AG09309 (cell line): ENCODE results near the gene EIF4EBP2.

Source experiments
- DNase-seq: peaks from one replicate; pipeline ENCODE4 v3.0.0-alpha.2; 2010; ENCODE audit warnings: low read depth
- H3K4me3 ChIP-seq: 2 replicates; pipeline ENCODE4 v1.5.1; 2011; ENCODE audit warnings: mild to moderate bottlenecking, low read depth, low read length, moderate library complexity; ENCODE audit not compliant: control insufficient read depth
- CTCF ChIP-seq: IDR thresholded peaks from 2 replicates; pipeline ENCODE4 v1.5.1; 2011; ENCODE audit warnings: mild to moderate bottlenecking, low read depth, low read length, inconsistent platforms; ENCODE audit not compliant: insufficient read depth, control insufficient read depth; ENCODE audit errors: missing control alignments

EIF4EBP2 gene

GRCh38 chr10:70437721-70438120 lies 33.8 kb downstream of the EIF4EBP2 start:
- no peak for TF ChIP-seq CTCF
- DNase-seq, result no peak
- no peak overlapping the region for H3K4me3 ChIP-seq

DNA sequence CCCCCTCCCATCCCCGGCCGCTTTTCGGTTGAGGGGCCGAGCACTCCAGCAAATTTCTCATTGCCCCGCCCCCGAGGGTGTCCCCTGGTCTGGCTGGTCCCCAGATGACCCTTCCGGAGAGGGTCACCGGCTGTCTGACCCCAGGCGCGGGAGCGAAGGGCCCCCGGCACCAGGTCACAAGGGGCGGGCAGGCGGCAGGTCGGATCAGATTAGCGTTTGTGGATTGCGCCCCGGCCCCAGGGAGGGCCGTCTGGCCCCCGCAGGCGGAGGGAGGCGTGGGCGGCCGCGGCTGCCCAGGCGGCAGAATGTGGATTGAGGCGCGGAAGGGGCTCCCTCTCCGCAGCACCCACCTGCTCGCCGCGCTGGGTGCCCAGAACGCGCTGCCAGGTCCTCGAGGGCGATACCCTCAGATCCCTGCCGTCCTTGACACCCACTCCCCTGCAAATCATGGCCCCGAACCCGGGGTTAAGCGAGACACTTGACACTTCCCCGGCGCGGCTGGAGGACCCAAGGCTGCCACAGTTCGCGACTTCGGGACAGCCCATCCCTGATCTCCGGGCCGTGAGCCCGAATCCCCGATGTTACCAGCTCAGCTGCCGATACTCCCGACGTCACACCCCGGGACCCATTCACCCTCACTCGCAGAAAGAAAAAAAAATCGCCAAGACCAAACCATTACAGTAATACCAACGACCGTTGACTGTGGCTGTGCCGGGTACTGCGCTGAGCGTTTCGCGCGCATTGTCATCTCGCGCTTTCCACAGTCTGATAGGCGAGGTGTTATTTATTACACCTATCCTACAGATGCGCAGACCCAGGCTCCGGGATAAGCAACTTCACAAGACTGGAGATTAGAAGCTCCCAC lies 36.6 kb downstream of the EIF4EBP2 start:
- TF ChIP-seq CTCF, result no peak
- no peak overlapping the region; the same call in none of the 2 replicates for H3K4me3 ChIP-seq
- no peak for DNase-seq

DNA sequence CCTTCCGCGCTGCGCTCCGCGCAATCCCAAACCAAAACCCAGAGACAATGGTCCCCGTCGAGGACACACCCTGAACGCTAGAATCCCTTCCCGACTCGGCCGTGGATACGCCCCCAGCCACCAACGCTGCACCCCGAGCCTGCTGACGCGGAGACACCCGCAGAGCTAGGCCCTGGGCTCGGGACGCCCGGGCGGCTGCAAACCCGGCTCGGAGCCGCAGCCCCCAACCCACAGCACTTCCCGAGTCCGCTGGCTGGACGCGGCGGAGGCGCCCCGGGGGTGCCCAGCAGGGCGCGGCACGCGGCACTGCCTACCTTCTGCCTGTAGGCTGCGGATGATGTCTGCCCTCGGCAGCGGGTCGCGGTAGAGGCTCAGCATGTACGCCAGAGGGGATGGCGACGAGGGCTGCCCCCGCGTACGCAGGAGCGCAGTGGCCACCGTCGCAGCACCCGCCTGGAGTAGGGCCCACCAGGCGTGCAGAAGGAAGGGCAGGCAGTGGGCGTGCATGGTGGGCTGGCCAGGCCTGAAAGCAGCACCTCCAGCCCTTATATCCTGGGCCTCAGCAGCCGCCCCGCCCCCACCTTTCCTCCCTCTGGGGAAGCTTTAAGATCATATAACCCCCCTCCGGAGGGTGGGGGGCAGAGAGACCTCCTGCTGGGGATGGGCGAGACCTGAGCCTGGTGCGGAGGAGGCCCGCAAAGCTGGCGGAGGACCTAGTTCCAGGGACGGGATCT lies 37.4 kb downstream of the EIF4EBP2 start, which contains the start of gene NODAL:
Gene NODAL, minus strand, starts transcription at position 521 of the 734 bp plus-strand sequence. Its CDS starts 14 bp downstream, at position 507.
- no peak within 1 kb of the TSS; the same call in none of the 2 replicates for H3K4me3 ChIP-seq
- no peak for DNase-seq
- no peak for TF ChIP-seq CTCF

DNA sequence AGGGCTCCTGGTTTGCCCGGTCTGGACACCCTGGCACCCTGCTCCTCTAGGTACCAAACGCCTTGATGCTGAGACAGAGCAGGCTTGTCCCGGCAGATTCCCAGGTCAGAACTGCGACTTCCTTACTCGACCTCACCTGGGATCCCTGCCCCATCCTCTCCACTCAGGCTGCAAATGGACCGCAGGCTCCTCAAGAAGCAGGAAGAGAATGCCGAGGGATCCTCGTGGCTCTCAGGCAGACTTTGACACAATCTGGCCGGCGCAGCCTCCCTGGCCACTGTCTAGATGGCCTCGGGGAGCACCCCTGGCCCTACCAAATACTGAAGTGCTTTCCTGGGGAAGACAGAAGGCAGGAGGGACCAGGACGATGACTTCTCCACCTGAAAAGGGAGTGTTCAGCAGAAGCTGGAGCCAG lies 38.0 kb downstream of the EIF4EBP2 start:
- no peak for TF ChIP-seq CTCF
- no peak for DNase-seq
- H3K4me3 ChIP-seq, result no peak overlapping the region

DNA sequence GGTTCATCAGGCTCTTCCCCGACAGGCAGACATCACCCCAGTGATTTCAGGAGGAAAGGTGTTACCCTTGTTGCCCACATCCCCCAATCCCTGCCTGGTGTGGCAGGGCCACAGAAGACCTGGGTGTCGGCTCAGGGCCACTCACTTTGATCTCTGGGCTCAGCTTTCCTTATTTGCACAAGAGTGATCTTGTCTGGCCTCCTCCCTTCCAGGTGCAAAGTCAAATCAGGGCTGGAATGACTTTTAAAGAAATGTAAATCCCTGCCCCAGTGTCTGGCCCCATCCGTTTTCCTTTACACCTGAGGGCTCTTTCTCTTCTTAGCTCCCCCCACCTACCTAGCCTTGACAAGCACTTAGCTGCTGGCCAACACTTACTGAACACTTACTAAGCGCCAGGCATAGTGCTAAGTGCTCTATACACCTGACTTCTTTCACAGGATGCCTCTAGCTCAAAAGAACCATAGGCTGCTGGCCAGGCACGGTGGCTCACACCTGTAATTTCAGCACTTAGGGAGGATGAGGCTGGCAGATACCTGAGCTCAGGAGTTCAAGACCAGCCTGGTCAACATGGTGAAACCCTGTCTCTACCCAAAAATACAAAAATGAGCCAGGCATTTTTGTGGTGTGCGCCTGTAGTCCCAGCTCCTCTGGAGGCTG lies 38.5 kb downstream of the EIF4EBP2 start:
- no peak for TF ChIP-seq CTCF
- H3K4me3 ChIP-seq, result no peak overlapping the region
- DNase-seq, result no peak

DNA sequence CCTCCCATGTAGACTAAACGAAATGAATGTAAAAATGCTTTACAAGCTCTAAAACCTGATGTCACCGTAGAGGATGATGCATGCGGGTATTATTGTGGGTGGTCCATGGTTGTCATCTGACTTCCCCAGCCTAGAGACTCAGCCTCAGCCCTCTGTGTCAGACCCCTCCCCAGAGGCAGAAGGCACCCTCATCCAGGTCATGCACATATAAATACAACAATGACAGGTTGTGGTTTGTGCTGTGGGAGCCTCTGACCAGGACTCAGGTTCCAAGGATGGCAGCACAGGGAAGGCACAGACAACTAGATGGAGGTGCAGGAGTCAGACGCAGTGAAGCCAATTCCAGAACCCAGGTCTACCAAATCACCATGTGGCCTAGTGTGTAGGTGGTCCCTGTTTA lies 40.8 kb downstream of the EIF4EBP2 start:
- no peak overlapping the region for H3K4me3 ChIP-seq
- TF ChIP-seq CTCF, result no peak
- DNase-seq, result no peak
